Measurements from ENCODE around the gene NMD3.

- no peak for TF ChIP-seq CTCF (IDR thresholded peaks at IDR 0.05; ENCODE audit: borderline replicate concordance, extremely low read depth, low read length, poor library complexity, severe bottlenecking)
- TF ChIP-seq EZH2 (IDR thresholded peaks at IDR 0.05; ENCODE audit: borderline replicate concordance, low read depth, low read length, severe bottlenecking), result no peak
These were observed 7.5 kb upstream of the NMD3 start for GRCh38 chr3:161213644-161214043.

Data from DND-41 (cell line).